H1 (cell line): ENCODE data around the gene ABCC11. TPM values are rescaled to one million over a fixed set of nuclear protein-coding genes. Genes with fewer than 3 reads are reported as not detected.

Experiments used
- CHD2 ChIP-seq: IDR thresholded peaks from 2 replicates; pipeline ENCODE4 v1.6.1; 2012; ENCODE audit warnings: low read length, improper control_type of control experiment
- CHD7 ChIP-seq: fragments of 300-600 bp; sonication (generic); IDR thresholded peaks from 2 replicates; pipeline ENCODE4 v1.7.1; 2012; ENCODE audit warnings: low read length, moderate library complexity, mild to moderate bottlenecking, inconsistent platforms; ENCODE audit not compliant: insufficient replicate concordance
- GABPA ChIP-seq: IDR thresholded peaks from 2 replicates; pipeline ENCODE4 v1.6.1; 2011; ENCODE audit warnings: mild to moderate bottlenecking, low read length, moderate library complexity, borderline replicate concordance; ENCODE audit not compliant: insufficient read depth
- NRF1 ChIP-seq: IDR thresholded peaks from 2 replicates; pipeline ENCODE4 v1.6.1; 2011; ENCODE audit warnings: mild to moderate bottlenecking, low read depth, low read length, improper control_type of control experiment
- PHF8 ChIP-seq: fragments of 200-600 bp; sonication (generic); conservative IDR thresholded peaks from 2 replicates; pipeline ENCODE4 v1.7.1; 2012; ENCODE audit warnings: low read depth, mild to moderate bottlenecking, inconsistent platforms, low read length, moderate library complexity
- POU5F1 ChIP-seq: IDR thresholded peaks from 2 replicates; pipeline ENCODE4 v1.6.1; 2011; ENCODE audit warnings: low read depth, mild to moderate bottlenecking, low read length, moderate library complexity
- SIN3A ChIP-seq, 2 experiments: IDR thresholded peaks in 1 of 2; conservative IDR thresholded peaks in 1 of 2; 2 replicates each; pipeline ENCODE4 v1.6.1; 2011 to 2012; ENCODE audit warnings: low read length in 2 of 2, improper control_type of control experiment in 1 of 2, low read depth in 1 of 2, mild to moderate bottlenecking in 1 of 2
- SIRT6 ChIP-seq: IDR thresholded peaks from one replicate; pipeline ENCODE4 v1.7.1; 2012; ENCODE audit warnings: low read length, inconsistent platforms
- SP2 ChIP-seq: IDR thresholded peaks from 2 replicates; pipeline ENCODE4 v1.6.1; 2012; ENCODE audit warnings: mild to moderate bottlenecking, low read length, inconsistent platforms
- polyA plus RNA-seq, 7 experiments: library from polyadenylated mRNA; depleted of rRNA in 3 of 7; stranded (reverse) in 5 of 7; unstranded in 2 of 7; fragments of >200 nt in 5 of 7; fragments of 200-250 nt in 2 of 7; gene quantifications; 1 replicate in 5 of 7; 2 replicates in 1 of 7; 4 replicates in 1 of 7; pipeline versions ENCODE4 v1.2.1 to v1.2.3, GENCODE V29; 2011 to 2013; ENCODE audit warnings: missing spikeins in 2 of 7, mixed read lengths in 2 of 7
- total RNA-seq: library from RNA; stranded (reverse); fragmentation: NEBNext Ultra II Directional; extraction: Animal tissue kit (Norgen Biotek cat#: 25700); gene quantifications from 2 replicates; pipeline ENCODE4 v1.2.1, GENCODE V29; 2021

Gene ABCC11
- total and polyA plus RNA-seq, 2 of the 8 experiments (the other 6 are each of a cell fraction or from before 2014, with no cell fraction given), result 0.06 TPM; not detected in 1

- TF ChIP-seq NRF1 (no peak), PHF8 (peak; percentile 56), SIRT6 (no peak), CHD2 (no peak), GABPA (peak; percentile 33; the same call in 1 of the 2 replicates), CHD7 (no peak), POU5F1 (no peak), SIN3A (conservative IDR thresholded peaks at IDR 0.05 in 1 of 2, IDR thresholded peaks at IDR 0.05 in 1 of 2; ENCODE audit: low read depth in 1 of 2, low read length in 2 of 2) (peak in 1 of 2 experiments; percentile 92; a peak in 2 of 4 replicates), SP2 (no peak)
Observed at GRCh38 chr16:48244080-48244862, 3.1 kb downstream of the ABCC11 start, which contains the start of gene LONP2 (continued).
